Measurements from ENCODE around the gene SLC35A3. TPM values are rescaled to one million over a fixed set of nuclear protein-coding genes. Genes with fewer than 3 reads are reported as not detected.
A peak's percentile ranks its signal among the peaks of the same experiment; 100 is the strongest.

SLC35A3 gene
- total and polyA plus RNA-seq, 2 of the 4 experiments (the other 2 are of a cell fraction) = 9.6 to 13.6 TPM

- Histone ChIP-seq H2AK9ac (replicated peaks; ENCODE audit: low read depth, low read length, poor library complexity) (no peak overlapping the region), H3K27ac (ENCODE audit: insufficient read depth, low read length) (no peak overlapping the region), H3K79me1 (ENCODE audit: low read depth in 1 of 2, low read length in 2 of 2) (no peaks in the 10 kb centered on the region), H4K8ac (ENCODE audit: low read depth in 2 of 2, low read length in 2 of 2) (no peak overlapping the region), H3K9me3 (ENCODE audit: control insufficient read depth, insufficient read depth, low read length) (no peaks in the 10 kb centered on the region), H3K4ac (ENCODE audit: low read depth, low read length) (no peak overlapping the region), H3K56ac (ENCODE audit: extremely low read depth, insufficient read depth, low read length) (no peak overlapping the region), H3K4me3 (ENCODE audit: insufficient read depth, low read depth, low read length) (no peak overlapping the region), H2BK15ac (ENCODE audit: low read depth, low read length) (no peak overlapping the region), H3K18ac (ENCODE audit: low read depth, low read length) (no peak overlapping the region), H3K4me1 (ENCODE audit: control insufficient read depth, insufficient read depth, low read length) (no peaks in the 10 kb centered on the region), H3K14ac (replicated peaks; ENCODE audit: low read depth, low read length) (no peak overlapping the region), H3K9ac (ENCODE audit: low read depth, low read length) (no peak overlapping the region), H2BK20ac (ENCODE audit: low read depth, low read length) (no peak overlapping the region), H2BK120ac (ENCODE audit: low read depth, low read length) (no peak overlapping the region), H2BK5ac (ENCODE audit: low read depth, low read length, poor library complexity, severe bottlenecking) (no peak overlapping the region), H3K27me3 (ENCODE audit: control insufficient read depth, insufficient read depth, low read length) (no peaks in the 10 kb centered on the region; the same call in 1 of the 2 replicates), H3K9me1 (ENCODE audit: insufficient read depth, low read length) (no peaks in the 10 kb centered on the region), H4K91ac (ENCODE audit: insufficient read depth, low read depth, low read length) (no peak overlapping the region), H3K23ac (ENCODE audit: low read depth, low read length) (no peak overlapping the region), H2AK5ac (ENCODE audit: low read depth, low read length) (no peak overlapping the region), H3K4me2 (ENCODE audit: low read depth, low read length) (no peak overlapping the region), H3K36me3 (ENCODE audit: control insufficient read depth, insufficient read depth, low read length) (no peaks in the 10 kb centered on the region), H2AFZ (replicated peaks; ENCODE audit: low read length, poor library complexity) (peak overlapping the region; percentile 24), H4K20me1 (ENCODE audit: insufficient read depth, low read length) (no peaks in the 10 kb centered on the region), H4K5ac (ENCODE audit: low read depth, low read length) (no peak overlapping the region)
- ATAC-seq (ENCODE audit: low read depth) (0 out of 2 replicates have a peak, but pooled peaks have one; percentile 35), DNase-seq (peak; percentile 38)
- no TSS peak for BruUV-seq (replicated peaks)
- ChIA-PET CTCF (no interaction called here), POLR2A (ENCODE audit: unreplicated experiment) (no interaction called here)
- in situ Hi-C loops (cut with MboI; ENCODE audit: low sequenced_read_pairs) (no loop called here), intact Hi-C loops (cut with micrococcal nuclease) (no loop called here), dilution Hi-C loops (cut with HindIII; ENCODE audit: low sequenced_read_pairs, unreplicated experiment) (no loop called here)
- WGBS, 2 experiments (ENCODE audit: extremely low coverage in 2 of 2, insufficient read length in 1 of 2) = 55% methylated on average over 3 of the region's 7 CpGs; no CpG with 5 or more reads in 1 of the 2 experiments
- TF ChIP-seq MAFK (IDR thresholded peaks at IDR 0.05; ENCODE audit: low read depth, low read length) = 0 out of 2 replicates have a peak, but pooled peaks have one; percentile 5
- peak; percentile 90 for TF ChIP-seq NFE2L2 (IDR thresholded peaks at IDR 0.05; ENCODE audit: low read depth, low read length)
- TF ChIP-seq BHLHE40 (IDR thresholded peaks at IDR 0.05; ENCODE audit: low read depth, low read length) = no peak
- TF ChIP-seq MAZ (IDR thresholded peaks at IDR 0.05; ENCODE audit: borderline replicate concordance, low read depth, low read length) = no peak
- TF ChIP-seq CEBPB (IDR thresholded peaks at IDR 0.05; ENCODE audit: low read depth, low read length) = no peak
These were observed 26.5 kb upstream of the SLC35A3 start for GRCh38 chr1:99943223-99943794.
